Smooth muscle cell (in vitro differentiated cells): ENCODE results near the gene NEDD9. TPM values are rescaled to one million over a fixed set of nuclear protein-coding genes. Genes with fewer than 3 reads are reported as not detected.

Source experiments
- DNase-seq: peaks from one replicate; lab custom pipeline; 2025; ENCODE audit not compliant: unreplicated experiment; lab: John Stamatoyannopoulos, UW
- H2AFZ ChIP-seq: fragments of 200-600 bp; sonication (generic); 2 replicates; pipeline ENCODE4 v1.6.0; 2016; ENCODE audit warnings: antibody characterized with exemption, low read depth, mild to moderate bottlenecking
- H3F3A ChIP-seq: fragments of 200-600 bp; sonication (generic); 2 replicates; pipeline ENCODE4 v1.6.0; 2017; ENCODE audit warnings: antibody characterized with exemption, low read depth
- H3K27ac ChIP-seq: fragments of 200-600 bp; sonication (generic); 2 replicates; pipeline ENCODE4 v1.5.1; 2016; ENCODE audit warnings: low read depth, mild to moderate bottlenecking
- H3K27me3 ChIP-seq: fragments of 200-600 bp; sonication (generic); 2 replicates; pipeline ENCODE4 v1.6.1; 2016; ENCODE audit warnings: low read depth, mild to moderate bottlenecking
- H3K36me3 ChIP-seq: fragments of 200-600 bp; sonication (generic); 2 replicates; pipeline ENCODE4 v1.5.1; 2016; ENCODE audit warnings: low read depth
- H3K4me1 ChIP-seq: fragments of 200-600 bp; sonication (generic); 2 replicates; pipeline ENCODE4 v1.5.1; 2016; ENCODE audit warnings: low read depth
- H3K4me2 ChIP-seq: fragments of 200-600 bp; sonication (generic); 2 replicates; pipeline ENCODE4 v1.6.0; 2016; ENCODE audit warnings: mild to moderate bottlenecking
- H3K4me3 ChIP-seq: fragments of 200-600 bp; sonication (generic); 2 replicates; pipeline ENCODE4 v1.5.1; 2016; ENCODE audit warnings: mild to moderate bottlenecking
- H3K79me2 ChIP-seq: fragments of 200-600 bp; sonication (generic); 2 replicates; pipeline ENCODE4 v1.6.0; 2016; ENCODE audit warnings: low read depth, mild to moderate bottlenecking
- H3K9ac ChIP-seq: fragments of 200-600 bp; sonication (generic); 2 replicates; pipeline ENCODE4 v1.6.0; 2016; ENCODE audit warnings: low read depth
- H3K9me3 ChIP-seq: fragments of 200-600 bp; sonication (generic); replicated peaks from 2 replicates; pipeline ENCODE4 v1.5.1; 2016; ENCODE audit warnings: low read depth
- H4K20me1 ChIP-seq: fragments of 200-600 bp; sonication (generic); 2 replicates; pipeline ENCODE4 v1.6.0; 2016; ENCODE audit warnings: low read depth
- CTCF ChIP-seq: fragments of 200-600 bp; sonication (generic); IDR thresholded peaks from 2 replicates; pipeline ENCODE4 v1.5.1; 2017; ENCODE audit warnings: borderline replicate concordance, mild to moderate bottlenecking, antibody characterized with exemption; ENCODE audit not compliant: insufficient read depth, poor library complexity, severe bottlenecking
- WGBS: methylation state at CpG from one replicate; pipeline ENCODE4 v1.1.7; 2016; ENCODE audit warnings: low lambda C conversion rate; 5-methylcytosine and 5-hydroxymethylcytosine counted together
- polyA plus RNA-seq: library from polyadenylated mRNA; unstranded; fragments of >200 nt; fragmentation: Nextera tagmentation; extraction: Ambion mirVana; gene quantifications from 2 replicates; pipeline ENCODE4 v1.2.1, GENCODE V29; 2016
- total RNA-seq: library from RNA; depleted of rRNA; stranded (reverse); fragments of >200 nt; gene quantifications from 2 replicates; pipeline ENCODE4 v1.2.3, GENCODE V29; 2014

NEDD9 gene
- total RNA-seq (127 and 139 TPM in 2 replicates), polyA plus RNA-seq (75.2 and 85.6 TPM in 2 replicates)

- Histone ChIP-seq H3K36me3 (no peaks in the 10 kb centered on the region), H3K4me3 (peak within 1 kb of the TSS; percentile 92), H3K27ac (peak within 1 kb of the TSS; percentile 99), H3F3A (peaks cover 33% of the 10 kb centered on the region), H3K4me2 (peak within 1 kb of the TSS; percentile 90), H3K9me3 (no peaks in the 10 kb centered on the region), H3K79me2 (peaks cover 51% of the 10 kb centered on the region), H3K27me3 (no peaks in the 10 kb centered on the region), H3K4me1 (peaks cover 41% of the 10 kb centered on the region), H2AFZ (peak within 1 kb of the TSS; percentile 58), H3K9ac (peak within 1 kb of the TSS; percentile 98), H4K20me1 (peaks cover 51% of the 10 kb centered on the region)
- TF ChIP-seq CTCF = no peak
- peak; percentile 82 for DNase-seq
- 2% methylated on average over 24 of the region's 24 CpGs for WGBS
These were observed at the start of gene NEDD9 for GRCh38 chr6:11232193-11232769. NEDD9 (minus strand) TSS chr6:11232668; CDS start chr6:11232515, 153 bp downstream.

- no peaks in the 10 kb centered on the region for H3K27me3 ChIP-seq
- WGBS = 98% methylated on average over 2 of the region's 2 CpGs
- no peaks in the 10 kb centered on the region for H4K20me1 ChIP-seq
- H3K79me2 ChIP-seq = no peaks in the 10 kb centered on the region
- no peak overlapping the region for H3K9ac ChIP-seq
- H3K4me2 ChIP-seq = no peak overlapping the region
- TF ChIP-seq CTCF = no peak
- DNase-seq = no peak
- H3K4me3 ChIP-seq = no peak overlapping the region
- H3K27ac ChIP-seq = no peak overlapping the region
- no peaks in the 10 kb centered on the region for H3F3A ChIP-seq
- peaks cover 19% of the 10 kb centered on the region for H3K4me1 ChIP-seq
- H3K36me3 ChIP-seq = no peaks in the 10 kb centered on the region
- no peak overlapping the region for H2AFZ ChIP-seq
- H3K9me3 ChIP-seq = no peaks in the 10 kb centered on the region
These were observed 49.8 kb upstream of the NEDD9 start for GRCh38 chr6:11282245-11282644.

- DNase-seq = no peak
These were observed 47.9 kb upstream of the NEDD9 start for GRCh38 chr6:11280394-11280793.

More at GRCh38 chr6:11280394-11280793, 47.9 kb upstream of the NEDD9 start:
- 97% methylated on average over 4 of the region's 4 CpGs for WGBS
- Histone ChIP-seq H2AFZ (no peak overlapping the region), H3K4me1 (peaks cover 27% of the 10 kb centered on the region), H3F3A (no peaks in the 10 kb centered on the region), H3K36me3 (no peaks in the 10 kb centered on the region), H3K9ac (no peak overlapping the region), H3K27me3 (no peaks in the 10 kb centered on the region), H3K27ac (no peak overlapping the region), H3K4me2 (no peak overlapping the region), H3K9me3 (no peaks in the 10 kb centered on the region), H4K20me1 (no peaks in the 10 kb centered on the region), H3K4me3 (no peak overlapping the region), H3K79me2 (no peaks in the 10 kb centered on the region)
- TF ChIP-seq CTCF = no peak
